MCF 10A (cell line): Measurements from ENCODE around the gene CBARP. TPM values are rescaled to one million over a fixed set of nuclear protein-coding genes. Genes with fewer than 3 reads are reported as not detected.

Experiments used
- BruUV-seq: library from RNA; stranded (reverse); fragments of 400-500 nt; replicated peaks from 2 replicates; lab custom pipeline; 2021; lab: Mats Ljungman, UMichigan
- CTCF ChIA-PET: fragments of 300-600 bp; sonication (Branson Sonifier 250); formaldehyde crosslinking; extraction: SDS; loops from one replicate; lab custom pipeline; 2021; ENCODE audit warnings: antibody characterized with exemption, inconsistent platforms; lab: Yijun Ruan, JAX
- POLR2A ChIA-PET: fragments of 300-600, 350-650 bp; sonication (Branson Sonifier 250); formaldehyde crosslinking; extraction: SDS; loops from one replicate; lab custom pipeline; 2020; ENCODE audit warnings: antibody characterized with exemption, inconsistent platforms; lab: Yijun Ruan, JAX
- DNase-seq: peaks from one replicate; pipeline ENCODE4 v3.0.0-alpha.2; 2018; ENCODE audit not compliant: unreplicated experiment
- H3K27ac Mint-ChIP-seq: one replicate; pipeline ENCODE4 v1.8.0; 2022; ENCODE audit warnings: mild to moderate bottlenecking, low read depth, mixed read lengths; ENCODE audit not compliant: unreplicated experiment
- H3K27me3 Mint-ChIP-seq: one replicate; pipeline ENCODE4 v1.8.0; 2022; ENCODE audit warnings: mixed read lengths; ENCODE audit not compliant: insufficient read depth, unreplicated experiment
- H3K36me3 Mint-ChIP-seq: one replicate; pipeline ENCODE4 v1.8.0; 2022; ENCODE audit warnings: mild to moderate bottlenecking, moderate library complexity, mixed read lengths; ENCODE audit not compliant: insufficient read depth, unreplicated experiment
- H3K4me1 Mint-ChIP-seq: one replicate; pipeline ENCODE4 v1.8.0; 2022; ENCODE audit warnings: mixed read lengths; ENCODE audit not compliant: insufficient read depth, unreplicated experiment
- H3K4me3 Mint-ChIP-seq: one replicate; pipeline ENCODE4 v1.8.0; 2022; ENCODE audit warnings: mild to moderate bottlenecking, moderate library complexity, mixed read lengths; ENCODE audit not compliant: unreplicated experiment
- H3K9me3 Mint-ChIP-seq: one replicate; pipeline ENCODE4 v1.8.0; 2022; ENCODE audit warnings: mixed read lengths; ENCODE audit not compliant: unreplicated experiment
- CTCF ChIP-seq: fragments of 200-600 bp; IDR thresholded peaks from one replicate; pipeline ENCODE4 v1.8.0; 2022; ENCODE audit warnings: antibody characterized with exemption, mild to moderate bottlenecking; ENCODE audit not compliant: unreplicated experiment
- intact Hi-C: fragments of 100-400 bp; cut with micrococcal nuclease; formaldehyde crosslinking; loops from 2 replicates; pipeline ENCODE4 v1.14.1; 2022
- total RNA-seq: library from RNA; stranded (reverse); gene quantifications from 2 replicates; pipeline ENCODE4 v1.2.3, GENCODE V29; 2022

CBARP gene
- total RNA-seq, 1 experiment from 2014 or later, result 7.0 TPM

GRCh38 chr19:1273263-1274041 is 35.6 kb upstream of the CBARP start:
- Mint-ChIP-seq H3K27me3 (no peaks in the 10 kb centered on the region), H3K36me3 (peaks cover 80% of the 10 kb centered on the region), H3K9me3 (no peaks in the 10 kb centered on the region), H3K4me1 (peaks cover 18% of the 10 kb centered on the region), H3K27ac (no peak overlapping the region), H3K4me3 (peak overlapping the region; percentile 77)
- ChIA-PET POLR2A (interaction anchor here (0.5 to 2.9 kb wide), 12 partner anchors 11 to 698 kb away, joined by 3 to 15 read pairs (median 3); partner anchors contain the start of gene ATP5F1D), CTCF (interaction anchor here (0.8 to 1.9 kb wide), 3 partner anchors 29 to 177 kb away, joined by 3 to 20 read pairs (median 5); no protein-coding TSS in a partner anchor)
- no peak for DNase-seq
- intact Hi-C loops, result loop anchor here (10.0 kb wide), 1 partner anchor 111 kb away; the partner anchor contains the start of gene NDUFS7
- TF ChIP-seq CTCF, result no peak
- no TSS peak for BruUV-seq

- intact Hi-C loops, result loop anchor here (10.0 kb wide), 1 partner anchor 112 kb away; the partner anchor contains the start of gene NDUFS7
- DNase-seq, result no peak
- TF ChIP-seq CTCF, result no peak
- BruUV-seq, result TSS peak; percentile 3
- peaks cover 73% of the 10 kb centered on the region for H3K36me3 Mint-ChIP-seq
- no peaks in the 10 kb centered on the region for H3K9me3 Mint-ChIP-seq
- CTCF ChIA-PET, result interaction anchor here (0.5 to 1.9 kb wide), 2 partner anchors 28 to 55 kb away, joined by 3 to 20 read pairs; no protein-coding TSS in a partner anchor
- no peak overlapping the region for H3K27ac Mint-ChIP-seq
- peak overlapping the region; percentile 77 for H3K4me3 Mint-ChIP-seq
- no peaks in the 10 kb centered on the region for H3K27me3 Mint-ChIP-seq
- peaks cover 24% of the 10 kb centered on the region for H3K4me1 Mint-ChIP-seq
- POLR2A ChIA-PET, result interaction anchor here (0.5 to 2.9 kb wide), 7 partner anchors 11 to 159 kb away, joined by 3 to 15 read pairs (median 5); no protein-coding TSS in a partner anchor
Measured at GRCh38 chr19:1272423-1273262, 34.8 kb upstream of the CBARP start.

GRCh38 chr19:1271528-1272422 is 34.0 kb upstream of the CBARP start:
- BruUV-seq, result no TSS peak
- H3K4me1 Mint-ChIP-seq, result peaks cover 21% of the 10 kb centered on the region

More at GRCh38 chr19:1271528-1272422, 34.0 kb upstream of the CBARP start:
- Mint-ChIP-seq H3K27me3 (no peaks in the 10 kb centered on the region), H3K36me3 (peaks cover 72% of the 10 kb centered on the region), H3K9me3 (no peaks in the 10 kb centered on the region), H3K27ac (no peak overlapping the region), H3K4me3 (peak overlapping the region; percentile 84)
- ChIA-PET CTCF (interaction anchor here (0.5 to 0.7 kb wide), 3 partner anchors 39 to 243 kb away, joined by 3 read pairs; no protein-coding TSS in a partner anchor), POLR2A (interaction anchor here (0.5 to 2.9 kb wide), 4 partner anchors 10 to 1057 kb away, joined by 3 to 15 read pairs (median 4); partner anchors contain the start of genes LSM7 and SPPL2B)
- no peak for TF ChIP-seq CTCF
- DNase-seq, result no peak
- intact Hi-C loops, result loop anchor here (10.0 kb wide), 1 partner anchor 113 kb away; the partner anchor contains the start of gene NDUFS7
